NCI-H526 treated with DMSO at 0.1 percent for 48 hours (cell line): ENCODE results near the gene IRF1.
"Not testable (repeated sequence)": the region's sequence is repeated elsewhere in the genome, so short reads cannot be mapped to it uniquely, and the experiment has no call there.

Source experiments
- DNase-seq: peaks from one replicate; lab custom pipeline; 2025; lab: John Stamatoyannopoulos, UW

IRF1 gene

GRCh38 chr5:132487095-132487428, 3.5 kb downstream of the IRF1 start:
- no peak for DNase-seq

GRCh38 chr5:132486318-132487094, 4.1 kb downstream of the IRF1 start:
- DNase-seq: no peak

- DNase-seq: no peak
Observed at GRCh38 chr5:132485641-132486317, 4.8 kb downstream of the IRF1 start.

- not testable (repeated sequence) for DNase-seq
Observed at GRCh38 chr5:132484876-132485640, 5.5 kb downstream of the IRF1 start.

DNA sequence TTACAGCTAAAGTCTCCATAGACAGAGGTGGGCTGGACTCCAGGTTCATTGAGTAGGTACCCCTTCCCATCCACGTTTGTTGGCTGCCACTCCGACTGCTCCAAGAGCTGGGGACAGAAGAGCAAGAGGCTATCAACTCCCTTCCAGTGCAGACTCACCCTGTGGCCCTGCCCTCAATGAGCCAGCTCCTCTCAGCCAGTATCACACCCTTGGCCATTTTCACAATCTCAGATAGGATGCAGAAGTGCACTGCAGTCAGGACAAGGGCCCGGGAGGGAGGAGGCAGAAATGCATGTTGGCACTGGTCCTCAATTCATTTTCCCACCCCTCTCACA, 6.2 kb downstream of the IRF1 start:
- DNase-seq: no peak

DNA sequence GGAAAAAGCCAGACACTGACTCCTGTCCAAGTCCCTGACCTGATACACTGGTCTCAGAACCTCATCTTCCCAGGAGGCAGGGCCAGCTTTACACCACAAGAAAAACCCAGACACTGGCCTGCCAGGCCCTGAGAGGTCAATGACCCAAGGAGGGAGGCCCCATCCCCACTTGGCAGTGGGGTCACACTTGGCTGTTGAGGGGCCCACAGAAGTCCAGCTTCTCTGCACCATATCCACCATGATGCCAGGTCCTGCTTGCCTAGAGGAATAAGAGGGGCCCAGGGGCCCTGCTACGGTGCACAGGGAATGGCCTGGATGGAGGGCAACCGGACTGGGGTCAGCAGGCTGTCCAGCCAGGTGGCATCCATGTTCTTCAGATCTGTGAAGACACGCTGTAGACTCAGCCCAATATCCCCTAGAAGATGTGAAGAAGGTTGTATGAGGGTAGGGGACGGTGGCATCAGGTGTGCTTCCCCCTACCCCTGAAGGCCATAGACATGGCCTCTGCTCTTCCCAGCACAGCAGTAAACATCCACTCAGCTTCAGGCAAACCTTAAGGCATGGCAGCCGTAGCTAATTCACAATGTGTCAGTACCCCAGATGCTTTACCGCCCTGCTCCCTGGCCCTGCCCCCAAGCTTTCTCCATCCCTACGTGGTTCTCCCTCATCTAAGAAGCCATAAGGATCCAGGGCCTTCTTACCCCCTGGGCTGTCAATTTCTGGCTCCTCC, 6.7 kb downstream of the IRF1 start:
- DNase-seq: no peak

DNA sequence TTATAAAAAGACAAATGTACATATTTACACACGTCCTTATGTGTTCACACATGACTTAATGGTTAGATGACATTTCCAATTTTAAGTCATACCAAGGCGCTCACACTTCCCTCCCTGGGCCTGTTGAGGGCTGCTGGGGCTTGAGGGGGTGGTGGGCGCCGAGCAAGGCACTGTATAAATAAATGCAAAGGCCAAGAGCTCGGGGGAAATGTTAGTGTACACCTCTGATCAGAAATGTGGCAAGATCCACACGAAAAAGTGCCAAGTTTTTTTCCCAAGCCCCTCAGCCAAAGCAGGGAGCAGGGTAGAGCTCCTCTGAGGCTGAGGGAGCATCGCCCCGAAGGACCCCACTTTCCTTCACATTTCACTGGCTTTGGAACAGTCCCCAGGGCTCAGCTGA, 7.5 kb downstream of the IRF1 start:
- no peak for DNase-seq

DNA sequence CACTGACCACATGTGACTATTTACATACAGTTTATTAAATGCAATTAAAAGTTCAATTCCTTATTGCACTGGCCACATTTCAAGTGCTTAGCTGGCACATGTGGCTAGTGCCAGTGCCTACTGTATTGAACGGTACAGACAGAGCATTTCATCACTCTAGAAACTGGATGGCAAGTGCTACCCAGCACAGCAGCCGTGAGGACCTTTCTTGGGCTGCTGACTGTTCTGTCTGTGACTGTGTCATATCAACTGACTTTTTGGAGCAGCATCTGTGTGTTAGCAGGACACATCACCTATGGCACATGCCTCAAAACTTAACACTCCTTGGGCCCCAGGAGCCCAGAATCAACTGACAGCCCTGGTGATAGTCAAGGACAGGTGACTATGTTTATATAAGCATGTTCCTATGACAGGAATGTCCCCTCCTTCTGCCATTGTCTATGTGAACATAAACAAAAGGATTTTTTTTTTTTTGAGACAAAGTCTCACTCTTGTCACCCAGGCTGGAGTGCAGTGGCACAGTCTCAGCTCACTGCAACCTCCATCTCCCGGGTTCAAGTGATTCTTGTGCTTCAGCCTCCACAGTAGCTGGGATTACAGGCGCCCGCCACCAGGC, 8.9 kb downstream of the IRF1 start:
- no peak for DNase-seq

GRCh38 chr5:132480893-132481595, 9.5 kb downstream of the IRF1 start:
- no peak for DNase-seq

- DNase-seq: no peak
Observed at GRCh38 chr5:132480546-132480892, 10.1 kb downstream of the IRF1 start.

DNA sequence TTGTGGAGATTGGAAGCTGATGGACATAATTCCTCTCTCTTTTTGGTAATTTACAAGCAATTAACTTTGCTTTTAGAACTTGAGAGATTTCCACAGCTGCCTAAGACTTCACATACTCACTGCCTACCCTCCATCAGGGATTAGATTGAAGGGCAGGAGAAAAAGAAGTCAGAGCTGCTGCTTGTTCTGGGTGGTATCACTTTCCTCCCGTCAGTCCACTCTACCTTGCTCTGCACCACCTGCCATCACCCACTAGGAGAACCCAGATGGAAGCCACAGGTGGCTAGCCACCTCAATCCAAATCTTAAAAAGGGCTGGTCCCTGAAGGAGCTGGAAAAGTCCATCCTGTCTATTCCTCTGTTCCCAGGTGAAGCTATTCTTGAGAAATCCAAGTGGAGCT, 10.5 kb downstream of the IRF1 start:
- no peak for DNase-seq

DNA sequence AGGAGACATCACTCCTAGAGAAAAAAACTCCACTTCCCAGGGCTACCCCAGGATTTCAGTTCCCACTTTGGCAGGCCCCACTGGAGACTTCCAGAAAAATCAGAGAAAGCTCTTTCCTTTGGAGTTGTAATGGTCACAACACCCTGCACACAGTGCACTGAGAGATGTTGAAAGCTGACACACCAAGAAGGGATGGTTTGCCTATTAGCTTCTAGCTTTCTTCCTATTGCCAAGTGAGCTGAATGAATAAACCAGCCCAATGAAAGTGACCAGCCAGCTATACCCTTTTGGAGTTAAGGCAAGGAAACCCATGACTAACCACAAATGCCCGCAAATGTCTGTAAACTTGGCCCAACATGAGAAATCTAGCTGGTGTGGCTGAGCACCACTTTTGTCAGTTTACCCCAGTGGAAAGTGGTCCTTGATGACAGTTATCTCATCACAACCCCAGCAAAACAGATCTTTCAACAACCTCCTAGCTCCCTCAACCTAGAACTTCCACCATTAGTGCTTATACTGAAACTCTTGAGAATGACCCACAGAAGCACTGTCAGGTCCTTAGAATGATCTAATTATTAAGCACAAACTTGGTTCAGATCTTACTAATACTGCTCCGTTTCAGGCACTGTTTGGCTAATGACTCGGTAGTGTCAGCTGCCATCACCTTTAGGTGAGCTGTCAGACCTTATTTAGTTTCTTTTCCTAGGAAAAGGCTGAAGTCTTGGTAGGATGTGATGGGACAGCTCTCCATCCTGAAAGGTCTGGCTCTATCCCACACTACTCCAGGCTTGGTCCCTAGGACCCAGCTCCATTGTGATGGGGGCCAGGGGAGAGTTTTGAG, 11.2 kb downstream of the IRF1 start:
- no peak for DNase-seq

- DNase-seq: no peak
Observed at GRCh38 chr5:132478366-132478871, 12.2 kb downstream of the IRF1 start.

GRCh38 chr5:132477784-132478365, 12.7 kb downstream of the IRF1 start:
- DNase-seq: no peak

- DNase-seq: no peak
Observed at GRCh38 chr5:132476876-132477781, 13.4 kb downstream of the IRF1 start.

DNA sequence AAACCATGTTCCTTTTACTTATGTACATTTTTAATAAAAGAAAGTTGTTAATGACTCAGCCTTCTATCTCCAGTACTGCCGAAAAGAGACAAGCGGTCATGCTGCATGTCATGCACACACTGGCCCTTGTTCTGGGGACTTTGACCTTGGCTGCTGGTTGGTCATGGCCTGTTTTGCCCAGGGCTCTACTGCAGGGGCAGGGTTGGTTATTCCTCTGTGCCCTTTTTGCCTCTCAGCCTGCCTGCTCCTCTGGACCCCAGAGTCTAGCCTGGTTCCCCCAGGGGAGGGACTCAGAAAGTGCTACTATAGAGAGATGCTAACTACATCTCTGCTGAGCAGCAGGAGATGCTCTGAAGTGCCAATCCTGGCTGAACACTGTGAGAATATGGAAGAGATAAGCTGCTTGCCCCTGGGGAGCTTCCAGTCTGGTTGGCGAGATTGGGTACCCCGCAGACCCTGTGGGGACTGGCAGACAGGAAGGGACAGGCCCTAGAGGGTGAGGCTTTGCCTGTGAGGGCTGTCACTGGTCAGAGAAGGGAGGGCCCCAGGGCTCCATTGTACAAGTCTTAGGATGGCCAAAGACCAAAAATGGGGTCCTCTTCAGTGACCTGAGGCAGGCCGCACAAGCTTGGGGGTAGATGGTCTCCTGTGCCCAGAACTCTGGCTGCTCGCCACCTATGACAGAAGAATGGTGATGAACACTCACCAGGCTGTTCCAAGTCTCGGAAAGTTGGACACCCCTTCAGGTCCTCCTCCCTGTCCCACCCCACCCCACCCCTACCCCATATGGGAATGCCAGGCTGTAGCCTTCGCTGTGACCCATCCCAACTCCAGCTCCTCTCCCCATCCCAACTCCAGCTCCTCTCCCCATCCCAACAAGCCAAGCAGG, 14.3 kb downstream of the IRF1 start:
- no peak for DNase-seq

DNA sequence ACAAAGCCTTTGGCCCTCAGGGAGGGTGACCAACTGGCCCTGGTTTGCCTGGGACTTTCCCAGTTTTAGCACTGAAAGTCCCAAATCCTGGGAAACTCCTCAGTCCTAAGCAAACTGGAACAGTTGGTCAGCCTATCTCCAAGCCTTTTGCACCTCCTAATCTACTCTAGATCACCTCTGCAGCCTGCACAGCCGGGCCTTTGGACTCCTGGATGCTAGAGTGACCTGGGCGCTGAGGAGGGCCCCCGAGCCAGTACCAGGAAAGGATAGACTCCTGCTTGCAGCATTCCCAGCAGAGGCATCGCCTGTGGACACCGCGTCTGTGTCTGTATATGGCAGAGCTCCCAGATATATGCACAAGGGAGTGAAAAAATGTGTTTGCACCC, 15.1 kb downstream of the IRF1 start:
- no peak for DNase-seq
